H1 (cell line): ENCODE measurements around the gene KLHL8. TPM values are rescaled to one million over a fixed set of nuclear protein-coding genes. Genes with fewer than 3 reads are reported as not detected.

Source experiments
- CHD2 ChIP-seq: IDR thresholded peaks from 2 replicates; pipeline ENCODE4 v1.6.1; 2012; ENCODE audit warnings: low read length, improper control_type of control experiment
- GABPA ChIP-seq: IDR thresholded peaks from 2 replicates; pipeline ENCODE4 v1.6.1; 2011; ENCODE audit warnings: mild to moderate bottlenecking, low read length, moderate library complexity, borderline replicate concordance; ENCODE audit not compliant: insufficient read depth
- SIX5 ChIP-seq: IDR thresholded peaks from 2 replicates; pipeline ENCODE4 v1.6.1; 2011; ENCODE audit warnings: mild to moderate bottlenecking, low read depth, low read length
- polyA plus RNA-seq, 7 experiments: library from polyadenylated mRNA; depleted of rRNA in 3 of 7; stranded (reverse) in 5 of 7; unstranded in 2 of 7; fragments of >200 nt in 5 of 7; fragments of 200-250 nt in 2 of 7; gene quantifications; 1 replicate in 5 of 7; 2 replicates in 1 of 7; 4 replicates in 1 of 7; pipeline versions ENCODE4 v1.2.1 to v1.2.3, GENCODE V29; 2011 to 2013; ENCODE audit warnings: missing spikeins in 2 of 7, mixed read lengths in 2 of 7
- total RNA-seq: library from RNA; stranded (reverse); fragmentation: NEBNext Ultra II Directional; extraction: Animal tissue kit (Norgen Biotek cat#: 25700); gene quantifications from 2 replicates; pipeline ENCODE4 v1.2.1, GENCODE V29; 2021

Gene KLHL8
- total and polyA plus RNA-seq, 2 of the 8 experiments (the other 6 are each of a cell fraction or from before 2014, with no cell fraction given) = 0.94 to 8.1 TPM

- TF ChIP-seq GABPA (no peak), SIX5 (no peak), CHD2 (no peak)
Observed at GRCh38 chr4:87232216-87232615, 11.8 kb upstream of the KLHL8 start (continued).
